SU-DHL-6 (cell line): ENCODE measurements around the gene LHFPL3.

Source experiments
- CTCF ChIP-seq: fragments of 200-600 bp; sonication (generic); IDR thresholded peaks from one replicate; pipeline ENCODE4 v1.5.1; 2017; ENCODE audit warnings: antibody characterized with exemption, mild to moderate bottlenecking, low read length, moderate library complexity; ENCODE audit not compliant: insufficient read depth, poor library complexity, severe bottlenecking
- EZH2phosphoT487 ChIP-seq: fragments of 200-600 bp; sonication (generic), shearing (Covaris generic); conservative IDR thresholded peaks from 2 replicates; pipeline ENCODE4 v1.6.1; 2018; ENCODE audit warnings: mild to moderate bottlenecking, antibody characterized with exemption, low read length, moderate library complexity, mixed read lengths

- TF ChIP-seq CTCF, result no peak
- no peak for TF ChIP-seq EZH2phosphoT487
These were observed 533.5 kb downstream of the LHFPL3 start for GRCh38 chr7:104861729-104862390.
